Nephron progenitor cell (in vitro differentiated cells): Measurements from ENCODE around the gene BCL11B.

ENCODE experiments used
- DNase-seq: peaks from one replicate; pipeline ENCODE4 v3.0.0; 2021
- H3K27ac Mint-ChIP-seq: 2 replicates; pipeline ENCODE4 v1.8.0; 2021; ENCODE audit warnings: mild to moderate bottlenecking, moderate library complexity, mixed read lengths
- H3K27me3 Mint-ChIP-seq: 2 replicates; pipeline ENCODE4 v1.8.0; 2021; ENCODE audit warnings: mild to moderate bottlenecking, low read depth, mixed read lengths; ENCODE audit not compliant: poor library complexity
- H3K36me3 Mint-ChIP-seq: 2 replicates; pipeline ENCODE4 v1.8.0; 2021; ENCODE audit warnings: low read depth, mixed read lengths
- H3K4me1 Mint-ChIP-seq: 2 replicates; pipeline ENCODE4 v1.8.0; 2021; ENCODE audit warnings: mixed read lengths
- H3K4me3 Mint-ChIP-seq: 2 replicates; pipeline ENCODE4 v1.8.0; 2021; ENCODE audit warnings: mild to moderate bottlenecking, moderate library complexity, mixed read lengths
- H3K9me3 Mint-ChIP-seq: 2 replicates; pipeline ENCODE4 v1.8.0; 2021; ENCODE audit warnings: mild to moderate bottlenecking, moderate library complexity, mixed read lengths
- TF ChIP-seq, protein P1 (sequence below): fragments of 200-600 bp; sonication (generic); IDR thresholded peaks from 2 replicates; pipeline ENCODE4 v1.5.0; 2021; ENCODE audit warnings: antibody characterized with exemption

BCL11B gene

DNA sequence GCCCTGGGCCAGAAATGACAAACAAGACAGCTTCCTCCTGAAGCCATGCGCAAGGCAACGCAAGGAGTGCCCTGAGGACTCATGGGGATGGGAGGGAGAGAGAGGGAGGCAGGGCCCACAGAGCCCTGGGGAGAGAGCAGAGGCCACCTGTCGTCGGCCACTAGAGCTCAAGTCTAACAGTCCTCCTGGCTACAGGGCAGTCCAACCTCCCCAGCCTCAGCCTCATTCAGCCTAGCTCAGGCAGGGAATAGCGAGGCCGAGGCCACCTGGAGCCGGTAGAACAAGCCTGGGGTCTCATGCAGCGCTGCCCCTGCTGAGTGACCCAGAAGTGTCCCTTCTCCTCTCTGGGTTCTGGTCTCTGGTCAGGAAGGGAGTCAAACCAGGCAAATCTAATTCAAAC lies 69.5 kb downstream of the BCL11B start:
- peaks cover 43% of the 10 kb centered on the region for H3K4me1 Mint-ChIP-seq
- no peaks in the 10 kb centered on the region for H3K36me3 Mint-ChIP-seq
- TF ChIP-seq, protein P1, sequence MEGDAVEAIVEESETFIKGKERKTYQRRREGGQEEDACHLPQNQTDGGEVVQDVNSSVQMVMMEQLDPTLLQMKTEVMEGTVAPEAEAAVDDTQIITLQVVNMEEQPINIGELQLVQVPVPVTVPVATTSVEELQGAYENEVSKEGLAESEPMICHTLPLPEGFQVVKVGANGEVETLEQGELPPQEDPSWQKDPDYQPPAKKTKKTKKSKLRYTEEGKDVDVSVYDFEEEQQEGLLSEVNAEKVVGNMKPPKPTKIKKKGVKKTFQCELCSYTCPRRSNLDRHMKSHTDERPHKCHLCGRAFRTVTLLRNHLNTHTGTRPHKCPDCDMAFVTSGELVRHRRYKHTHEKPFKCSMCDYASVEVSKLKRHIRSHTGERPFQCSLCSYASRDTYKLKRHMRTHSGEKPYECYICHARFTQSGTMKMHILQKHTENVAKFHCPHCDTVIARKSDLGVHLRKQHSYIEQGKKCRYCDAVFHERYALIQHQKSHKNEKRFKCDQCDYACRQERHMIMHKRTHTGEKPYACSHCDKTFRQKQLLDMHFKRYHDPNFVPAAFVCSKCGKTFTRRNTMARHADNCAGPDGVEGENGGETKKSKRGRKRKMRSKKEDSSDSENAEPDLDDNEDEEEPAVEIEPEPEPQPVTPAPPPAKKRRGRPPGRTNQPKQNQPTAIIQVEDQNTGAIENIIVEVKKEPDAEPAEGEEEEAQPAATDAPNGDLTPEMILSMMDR, result no peak
- H3K9me3 Mint-ChIP-seq, result no peaks in the 10 kb centered on the region
- H3K4me3 Mint-ChIP-seq, result no peak overlapping the region
- no peak overlapping the region for H3K27ac Mint-ChIP-seq
- H3K27me3 Mint-ChIP-seq, result peaks cover 10% of the 10 kb centered on the region
- no peak for DNase-seq

DNA sequence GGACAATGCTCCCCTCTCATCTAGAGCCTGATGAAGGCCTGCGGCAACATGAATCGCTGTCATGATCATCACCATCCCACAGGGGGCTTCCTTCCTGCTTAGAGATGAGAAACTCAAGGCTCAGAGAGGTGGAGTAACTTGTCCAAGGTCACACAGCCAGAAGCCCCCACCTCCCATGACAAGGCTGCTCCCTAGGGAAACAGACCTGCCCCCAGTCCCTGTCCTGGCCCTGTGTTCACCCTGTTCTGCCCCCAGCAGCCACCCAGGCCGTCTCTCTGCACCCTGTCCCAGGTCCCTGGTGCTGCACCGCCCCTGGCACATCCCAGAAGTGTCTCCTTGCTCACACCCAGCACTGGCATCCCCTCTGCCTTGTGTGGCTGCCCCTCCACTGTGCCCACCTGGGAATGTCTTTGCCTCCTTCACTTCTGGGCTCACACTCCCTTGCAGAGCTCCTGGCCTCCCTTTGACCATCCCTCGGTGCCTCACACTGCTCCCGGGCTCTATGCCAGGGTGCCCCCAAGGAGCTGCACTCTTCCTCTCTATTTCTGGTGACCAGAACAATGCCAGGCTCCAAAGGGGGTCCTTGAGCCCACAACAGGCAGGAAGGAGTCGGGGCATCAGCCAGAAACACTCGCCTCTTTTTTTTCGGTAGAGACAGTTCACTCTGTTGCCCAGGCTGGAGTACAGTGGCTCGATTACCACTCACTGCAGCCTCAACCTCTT lies 70.5 kb downstream of the BCL11B start:
- Mint-ChIP-seq H3K27ac (no peak overlapping the region), H3K4me1 (peaks cover 48% of the 10 kb centered on the region), H3K36me3 (no peaks in the 10 kb centered on the region), H3K9me3 (no peaks in the 10 kb centered on the region), H3K4me3 (no peak overlapping the region), H3K27me3 (peaks cover 16% of the 10 kb centered on the region)
- no peak for DNase-seq
- TF ChIP-seq, protein P1, result no peak

DNA sequence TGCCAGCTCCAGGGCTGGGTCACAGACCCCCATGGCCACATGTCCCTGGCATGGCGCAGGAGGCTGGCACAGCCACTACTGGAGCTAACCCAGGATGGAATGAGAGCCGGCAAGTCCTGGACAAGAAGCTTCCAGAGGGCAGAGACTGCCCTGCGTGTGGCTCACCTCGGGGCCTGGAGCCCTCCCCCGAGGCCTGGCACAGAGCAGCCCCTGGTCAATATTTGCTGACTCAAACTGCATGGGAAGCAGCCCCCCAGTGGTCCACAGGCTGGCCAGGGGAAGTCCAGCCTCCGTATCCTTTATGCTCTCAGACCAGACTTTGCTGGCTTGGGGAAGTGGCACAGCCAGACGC lies 71.4 kb downstream of the BCL11B start:
- DNase-seq, result no peak
- peaks cover 48% of the 10 kb centered on the region for H3K4me1 Mint-ChIP-seq
- TF ChIP-seq, protein P1, result no peak
- H3K27me3 Mint-ChIP-seq, result peaks cover 16% of the 10 kb centered on the region
- H3K27ac Mint-ChIP-seq, result no peak overlapping the region
- no peak overlapping the region for H3K4me3 Mint-ChIP-seq
- no peaks in the 10 kb centered on the region for H3K9me3 Mint-ChIP-seq
- no peaks in the 10 kb centered on the region for H3K36me3 Mint-ChIP-seq

DNA sequence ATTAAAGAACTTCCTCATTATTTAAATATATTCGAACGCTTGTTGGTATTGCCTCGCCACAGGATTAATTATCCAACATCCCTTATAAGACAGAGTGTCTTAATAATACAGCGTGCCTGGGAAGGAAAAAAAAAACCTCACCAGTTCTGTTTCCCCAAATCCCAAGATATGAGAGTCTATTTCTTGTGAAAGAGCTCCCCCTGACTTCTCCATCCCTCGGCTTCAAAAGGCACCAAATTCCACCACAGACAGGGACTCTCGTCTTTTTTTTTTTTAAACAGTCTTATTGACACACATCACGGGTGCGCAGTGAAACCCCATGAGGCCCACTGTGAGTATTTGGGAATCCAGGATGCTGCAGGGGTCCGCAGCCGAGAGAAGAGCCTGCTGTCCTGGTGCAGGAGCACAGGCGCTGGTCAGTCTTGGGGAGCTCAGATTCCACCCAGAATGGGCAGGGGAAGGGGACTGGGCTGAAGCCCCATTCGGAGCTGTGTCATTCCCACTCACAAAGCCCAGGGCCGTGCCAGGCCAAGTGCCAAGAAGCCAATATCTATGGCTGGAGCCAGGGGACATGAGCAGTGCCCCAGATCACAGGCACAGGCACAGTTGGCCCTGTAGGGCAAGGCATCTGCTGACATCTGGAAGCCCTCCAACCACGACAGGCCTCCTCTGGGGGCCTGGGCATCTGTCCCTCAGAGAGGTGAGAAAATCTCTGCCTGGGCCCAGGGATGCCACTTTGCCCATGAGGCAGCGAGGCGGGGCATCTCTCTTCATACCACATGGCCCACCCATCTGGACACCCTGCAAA lies 71.9 kb downstream of the BCL11B start:
- H3K4me1 Mint-ChIP-seq, result peaks cover 48% of the 10 kb centered on the region
- no peak for DNase-seq
- TF ChIP-seq, protein P1, result no peak
- H3K9me3 Mint-ChIP-seq, result no peaks in the 10 kb centered on the region
- no peak overlapping the region for H3K27ac Mint-ChIP-seq
- no peak overlapping the region for H3K4me3 Mint-ChIP-seq
- H3K36me3 Mint-ChIP-seq, result no peaks in the 10 kb centered on the region
- peaks cover 20% of the 10 kb centered on the region for H3K27me3 Mint-ChIP-seq

DNA sequence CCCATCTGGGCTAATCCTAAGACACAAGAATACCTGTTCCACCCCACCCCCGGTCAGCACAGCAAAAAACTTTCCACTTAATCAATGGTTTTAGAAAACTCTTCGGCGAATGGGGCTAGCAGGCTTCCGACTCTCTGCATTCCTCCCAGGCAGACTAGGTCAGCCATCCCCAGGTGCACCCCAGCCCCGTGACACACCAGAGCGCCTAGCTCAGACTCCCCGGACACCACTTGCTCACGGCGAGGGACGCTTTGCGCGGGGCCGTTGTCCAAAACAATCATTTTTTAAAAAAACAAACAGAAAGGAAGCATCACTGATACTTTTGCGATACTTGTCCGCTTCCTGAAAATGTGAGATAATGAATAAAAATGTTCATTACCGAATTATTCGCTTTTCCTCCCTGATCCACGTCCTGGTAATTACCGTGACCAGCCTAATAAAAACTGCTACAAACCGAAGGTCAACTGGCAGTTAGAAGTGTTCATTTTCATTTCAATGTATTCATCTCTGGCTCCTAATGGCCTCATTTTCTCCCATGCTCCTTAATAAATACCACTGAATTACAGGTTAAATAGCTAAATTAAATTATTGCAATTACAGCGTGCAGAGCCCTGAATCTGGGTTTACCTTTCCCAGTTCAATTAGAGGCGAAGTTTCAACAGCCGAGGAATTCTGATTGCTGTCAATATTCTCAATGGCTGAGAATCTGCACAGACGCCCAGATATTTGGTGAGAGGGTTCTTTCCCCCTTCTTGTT lies 73.1 kb downstream of the BCL11B start:
- Mint-ChIP-seq H3K9me3 (no peaks in the 10 kb centered on the region), H3K4me1 (peaks cover 48% of the 10 kb centered on the region), H3K27ac (no peak overlapping the region), H3K27me3 (peaks cover 16% of the 10 kb centered on the region), H3K4me3 (no peak overlapping the region), H3K36me3 (no peaks in the 10 kb centered on the region)
- TF ChIP-seq, protein P1, result no peak
- no peak for DNase-seq
